BLaER1 treated with 17β-estradiol and CSF1 and Interleukin-3, amounts not matched to agents 10 nM and 100 nM (cell line): ENCODE data around the gene PCDHA2.
"Not testable (repeated sequence)": the region's sequence is repeated elsewhere in the genome, so short reads cannot be mapped to it uniquely, and the experiment has no call there.

ENCODE experiments used
- H3K27ac ChIP-seq, 11 experiments: shearing (Covaris generic); formaldehyde crosslinking; 2 replicates each; pipeline ENCODE4 v1.8.1; 2022
- H3K27me3 ChIP-seq, 11 experiments: shearing (Covaris generic); formaldehyde crosslinking; 2 replicates each; pipeline ENCODE4 v1.8.1; 2022
- H3K36me3 ChIP-seq, 11 experiments: shearing (Covaris generic); formaldehyde crosslinking; 2 replicates each; pipeline ENCODE4 v1.8.1; 2022
- H3K4me1 ChIP-seq, 10 experiments: shearing (Covaris generic); formaldehyde crosslinking; 2 replicates each; pipeline ENCODE4 v1.8.1; 2022
- H3K4me2 ChIP-seq, 11 experiments: shearing (Covaris generic); formaldehyde crosslinking; 2 replicates each; pipeline ENCODE4 v1.8.1; 2022
- H3K4me3 ChIP-seq, 10 experiments: shearing (Covaris generic); formaldehyde crosslinking; 2 replicates each; pipeline ENCODE4 v1.8.1; 2022
- H3K9ac ChIP-seq, 11 experiments: shearing (Covaris generic); formaldehyde crosslinking; 2 replicates each; pipeline ENCODE4 v1.8.1; 2022
- H3K9me3 ChIP-seq, 11 experiments: shearing (Covaris generic); formaldehyde crosslinking; replicated peaks in 1 of 11; 2 replicates each; pipeline ENCODE4 v1.8.1; 2022
- H4K20me1 ChIP-seq, 11 experiments: shearing (Covaris generic); formaldehyde crosslinking; 2 replicates each; pipeline ENCODE4 v1.8.1; 2022
- Cebpa-rat ChIP-seq, 11 experiments: shearing (Covaris generic); IDR thresholded peaks; 2 replicates each; pipeline ENCODE4 v1.8.1; 2022

Gene PCDHA2

DNA sequence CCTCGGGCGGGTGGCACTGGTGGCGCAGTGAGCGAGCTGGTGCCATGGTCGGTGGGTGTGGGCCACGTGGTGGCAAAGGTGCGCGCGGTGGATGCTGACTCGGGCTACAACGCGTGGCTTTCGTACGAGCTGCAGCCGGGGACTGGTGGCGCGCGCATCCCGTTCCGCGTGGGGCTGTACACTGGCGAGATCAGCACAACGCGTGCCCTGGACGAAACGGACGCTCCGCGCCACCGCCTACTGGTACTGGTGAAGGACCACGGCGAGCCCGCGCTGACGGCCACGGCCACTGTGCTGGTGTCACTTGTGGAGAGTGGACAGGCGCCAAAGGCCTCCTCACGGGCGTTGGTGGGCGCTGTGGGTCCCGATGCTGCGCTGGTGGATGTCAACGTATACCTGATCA is 14.2 kb downstream of the PCDHA2 start:
- Histone ChIP-seq H3K4me2 (no peak overlapping the region), H3K9ac (no peak overlapping the region), H3K27ac (no peak overlapping the region), H3K36me3 (no peaks in the 10 kb centered on the region), H4K20me1 (no peaks in the 10 kb centered on the region), H3K27me3 (no peaks in the 10 kb centered on the region), H3K4me3 (no peak overlapping the region), H3K4me1 (no peaks in the 10 kb centered on the region), H3K9me3 (peaks cover 34 to 76% (median 42%) of the 10 kb centered on the region in 11 experiments)
- no peak for TF ChIP-seq Cebpa-rat (IDR thresholded peaks at IDR 0.05)

DNA sequence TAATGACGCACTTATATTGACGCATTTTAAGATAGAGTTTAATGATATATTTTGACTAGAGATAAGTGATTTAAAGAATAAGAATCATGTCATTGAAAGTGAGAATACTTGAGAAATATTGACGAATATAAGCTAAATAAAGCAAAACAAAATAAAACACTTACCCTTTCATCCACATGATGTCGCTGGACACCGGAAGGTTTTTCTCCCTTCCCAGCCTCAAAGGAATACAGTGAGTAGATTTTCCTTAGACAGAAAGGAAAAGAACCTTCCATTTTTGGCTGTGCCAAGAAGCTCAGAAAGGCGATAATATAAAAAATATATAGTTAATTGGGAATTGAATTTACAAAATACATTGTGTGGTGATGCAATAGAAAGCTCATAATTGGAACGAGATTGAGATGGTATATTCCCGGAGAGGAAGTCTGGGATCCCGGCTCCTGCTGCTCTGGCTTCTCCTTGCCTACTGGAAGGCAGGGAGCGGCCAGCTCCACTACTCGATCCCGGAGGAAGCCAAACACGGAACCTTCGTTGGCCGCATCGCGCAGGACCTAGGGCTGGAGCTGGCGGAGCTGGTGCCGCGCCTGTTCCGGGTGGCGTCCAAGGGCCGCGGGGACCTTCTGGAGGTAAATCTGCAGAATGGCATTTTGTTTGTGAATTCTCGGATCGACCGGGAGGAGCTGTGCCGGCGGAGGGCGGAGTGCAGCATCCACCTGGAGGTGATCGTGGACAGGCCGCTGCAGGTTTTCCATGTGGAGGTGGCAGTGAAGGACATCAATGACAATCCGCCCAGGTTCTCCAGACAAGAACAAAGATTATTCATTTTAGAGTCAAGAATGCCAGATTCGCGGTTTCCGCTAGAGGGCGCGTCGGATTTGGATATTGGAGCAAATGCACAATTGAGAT is 27.0 kb downstream of the PCDHA2 start, which contains the start of gene PCDHA5:
PCDHA5 (plus strand) TSS at position 239 of the 906 bp plus-strand sequence.
- Histone ChIP-seq H3K4me1 (no peaks in the 10 kb centered on the region), H3K4me3 (no peak within 1 kb of the TSS; a peak in 1 of 20 replicates), H4K20me1 (no peaks in the 10 kb centered on the region), H3K9me3 (peaks cover 27 to 46% (median 32%) of the 10 kb centered on the region in 11 experiments), H3K9ac (no peak within 1 kb of the TSS), H3K27ac (no peak within 1 kb of the TSS), H3K27me3 (no peaks in the 10 kb centered on the region), H3K36me3 (no peaks in the 10 kb centered on the region), H3K4me2 (no peak within 1 kb of the TSS)
- TF ChIP-seq Cebpa-rat (IDR thresholded peaks at IDR 0.05) = no peak

- Histone ChIP-seq H3K4me1 (no peaks in the 10 kb centered on the region), H3K4me2 (no peak overlapping the region), H3K36me3 (no peaks in the 10 kb centered on the region), H3K27ac (no peak overlapping the region), H4K20me1 (no peaks in the 10 kb centered on the region), H3K9ac (no peak overlapping the region), H3K4me3 (no peak overlapping the region), H3K27me3 (no peaks in the 10 kb centered on the region), H3K9me3 (peaks cover 27 to 40% (median 32%) of the 10 kb centered on the region in 11 experiments)
- TF ChIP-seq Cebpa-rat (IDR thresholded peaks at IDR 0.05) = no peak
These were observed 27.6 kb downstream of the PCDHA2 start for GRCh38 chr5:140822281-140822629.

GRCh38 chr5:140822969-140823368 is 28.3 kb downstream of the PCDHA2 start:
- not testable (repeated sequence) for H3K36me3 ChIP-seq, H3K4me3 ChIP-seq, H3K27me3 ChIP-seq, H3K4me2 ChIP-seq, H3K27ac ChIP-seq, H3K4me1 ChIP-seq, H3K9ac ChIP-seq, H4K20me1 ChIP-seq
- H3K9me3 ChIP-seq = peaks cover 31 to 45% (median 36%) of the 10 kb centered on the region in 11 experiments

- H3K9me3 ChIP-seq = peaks cover 36 to 50% (median 41%) of the 10 kb centered on the region in 11 experiments
- no peak overlapping the region for H3K4me3 ChIP-seq
- H3K4me2 ChIP-seq = no peak overlapping the region
- no peaks in the 10 kb centered on the region for H3K4me1 ChIP-seq
- H3K27ac ChIP-seq = no peak overlapping the region
- no peak overlapping the region for H3K9ac ChIP-seq
- H4K20me1 ChIP-seq = no peaks in the 10 kb centered on the region
- no peak for TF ChIP-seq Cebpa-rat (IDR thresholded peaks at IDR 0.05)
- no peaks in the 10 kb centered on the region for H3K36me3 ChIP-seq
- no peaks in the 10 kb centered on the region for H3K27me3 ChIP-seq
These were observed 28.8 kb downstream of the PCDHA2 start for GRCh38 chr5:140823475-140823874.

DNA sequence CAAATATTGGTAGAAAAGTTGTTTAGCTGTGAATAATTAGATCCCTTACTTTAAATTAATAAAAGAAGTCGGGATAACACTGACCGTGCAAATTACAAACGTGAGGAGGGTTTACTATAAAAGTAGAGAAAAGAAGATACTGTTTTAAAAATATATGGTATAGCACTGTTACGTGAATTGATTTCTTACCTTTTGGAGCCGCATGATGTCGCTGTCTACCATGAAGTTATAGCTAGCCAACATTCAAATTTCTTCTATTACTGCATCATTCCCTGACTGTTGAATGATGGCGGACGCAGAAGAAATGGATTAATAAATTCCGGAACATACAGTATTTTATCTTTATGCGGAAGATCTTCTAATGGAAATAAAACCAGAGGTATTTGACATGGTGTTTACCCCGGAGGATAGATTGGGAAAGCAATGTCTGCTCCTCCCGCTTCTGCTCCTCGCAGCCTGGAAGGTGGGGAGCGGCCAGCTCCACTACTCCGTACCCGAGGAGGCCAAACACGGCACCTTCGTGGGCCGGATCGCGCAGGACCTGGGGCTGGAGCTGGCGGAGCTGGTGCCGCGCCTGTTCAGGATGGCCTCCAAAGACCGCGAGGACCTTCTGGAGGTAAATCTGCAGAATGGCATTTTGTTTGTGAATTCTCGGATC is 33.2 kb downstream of the PCDHA2 start, which contains the start of gene PCDHA6:
PCDHA6 (plus strand) TSS at position 257 of the 658 bp plus-strand sequence; CDS start at position 389, 132 bp downstream.
- Histone ChIP-seq H3K36me3 (no peaks in the 10 kb centered on the region), H4K20me1 (no peaks in the 10 kb centered on the region), H3K27me3 (no peaks in the 10 kb centered on the region), H3K4me1 (no peaks in the 10 kb centered on the region), H3K9me3 (peaks cover 37 to 54% (median 43%) of the 10 kb centered on the region in 11 experiments), H3K9ac (no peak within 1 kb of the TSS), H3K4me2 (no peak within 1 kb of the TSS), H3K27ac (no peak within 1 kb of the TSS), H3K4me3 (no peak within 1 kb of the TSS)
- TF ChIP-seq Cebpa-rat (IDR thresholded peaks at IDR 0.05) = no peak

DNA sequence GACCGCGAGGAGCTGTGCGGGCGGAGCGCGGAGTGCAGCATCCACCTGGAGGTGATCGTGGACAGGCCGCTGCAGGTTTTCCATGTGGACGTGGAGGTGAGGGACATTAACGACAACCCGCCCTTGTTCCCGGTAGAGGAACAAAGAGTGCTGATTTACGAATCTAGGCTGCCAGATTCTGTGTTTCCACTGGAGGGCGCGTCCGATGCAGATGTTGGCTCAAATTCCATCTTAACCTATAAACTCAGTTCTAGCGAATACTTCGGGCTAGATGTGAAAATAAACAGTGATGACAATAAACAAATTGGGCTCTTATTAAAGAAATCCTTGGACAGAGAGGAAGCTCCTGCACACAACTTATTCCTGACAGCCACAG is 33.7 kb downstream of the PCDHA2 start:
- H3K4me1 ChIP-seq = no peaks in the 10 kb centered on the region
- H3K4me3 ChIP-seq = no peak overlapping the region
- no peaks in the 10 kb centered on the region for H3K36me3 ChIP-seq
- H3K27ac ChIP-seq = no peak overlapping the region
- no peak for TF ChIP-seq Cebpa-rat (IDR thresholded peaks at IDR 0.05)
- no peaks in the 10 kb centered on the region for H3K27me3 ChIP-seq
- H4K20me1 ChIP-seq = no peaks in the 10 kb centered on the region
- H3K9me3 ChIP-seq = peaks cover 31 to 49% (median 38%) of the 10 kb centered on the region in 11 experiments
- no peak overlapping the region for H3K9ac ChIP-seq
- no peak overlapping the region for H3K4me2 ChIP-seq

GRCh38 chr5:140829511-140830501 is 35.2 kb downstream of the PCDHA2 start:
- not testable (repeated sequence) for H3K27me3 ChIP-seq, H4K20me1 ChIP-seq, H3K4me3 ChIP-seq, H3K36me3 ChIP-seq, H3K4me2 ChIP-seq, H3K27ac ChIP-seq, H3K4me1 ChIP-seq, H3K9ac ChIP-seq
- H3K9me3 ChIP-seq = peaks cover 29 to 43% (median 33%) of the 10 kb centered on the region in 11 experiments

DNA sequence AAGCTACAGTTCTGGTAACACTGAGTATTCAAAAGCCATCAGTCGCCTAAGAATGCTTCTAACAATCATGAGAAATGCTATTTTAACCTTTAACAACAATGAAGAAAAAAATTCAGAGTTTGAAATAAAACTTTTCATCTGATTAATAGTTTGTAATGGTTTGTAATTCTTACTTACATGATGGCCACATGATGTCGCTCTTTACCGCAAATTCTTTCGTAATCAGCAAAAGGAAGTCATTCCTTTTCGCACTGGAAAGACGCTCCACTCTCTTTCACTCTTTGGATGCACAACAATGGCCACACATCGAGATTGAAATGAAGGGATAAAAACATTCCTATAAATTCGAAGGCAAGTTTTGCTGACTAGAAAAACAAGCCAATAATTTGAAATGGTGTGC is 39.3 kb downstream of the PCDHA2 start, which contains the start of gene PCDHA7:
PCDHA7 (plus strand) TSS at position 277 of the 400 bp plus-strand sequence; CDS start at position 392, 115 bp downstream.
- Histone ChIP-seq H4K20me1 (no peaks in the 10 kb centered on the region), H3K4me1 (no peaks in the 10 kb centered on the region), H3K36me3 (no peaks in the 10 kb centered on the region), H3K27ac (no peak within 1 kb of the TSS), H3K27me3 (no peaks in the 10 kb centered on the region), H3K4me3 (no peak within 1 kb of the TSS), H3K4me2 (no peak within 1 kb of the TSS; a peak in 1 of 22 replicates), H3K9me3 (peaks cover 33 to 39% (median 36%) of the 10 kb centered on the region in 11 experiments), H3K9ac (no peak within 1 kb of the TSS)
- TF ChIP-seq Cebpa-rat (IDR thresholded peaks at IDR 0.05) = no peak

DNA sequence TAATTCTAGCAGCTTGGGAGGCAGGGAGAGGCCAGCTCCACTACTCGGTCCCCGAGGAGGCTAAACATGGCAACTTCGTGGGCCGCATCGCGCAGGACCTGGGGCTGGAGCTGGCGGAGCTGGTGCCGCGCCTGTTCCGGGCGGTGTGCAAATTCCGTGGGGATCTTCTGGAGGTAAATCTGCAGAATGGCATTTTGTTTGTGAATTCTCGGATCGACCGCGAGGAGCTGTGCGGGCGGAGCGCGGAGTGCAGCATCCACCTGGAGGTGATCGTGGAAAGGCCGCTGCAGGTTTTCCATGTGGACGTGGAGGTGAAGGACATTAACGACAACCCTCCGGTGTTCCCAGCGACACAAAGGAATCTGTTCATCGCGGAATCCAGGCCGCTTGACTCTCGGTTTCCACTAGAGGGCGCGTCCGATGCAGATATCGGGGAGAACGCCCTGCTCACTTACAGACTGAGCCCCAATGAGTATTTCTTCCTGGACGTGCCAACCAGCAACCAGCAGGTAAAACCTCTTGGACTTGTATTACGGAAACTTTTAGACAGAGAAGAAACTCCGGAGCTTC is 39.9 kb downstream of the PCDHA2 start:
- not testable (repeated sequence) for H3K4me1 ChIP-seq, H3K27me3 ChIP-seq, H3K9ac ChIP-seq, H3K27ac ChIP-seq, H3K36me3 ChIP-seq, H3K4me3 ChIP-seq, H3K4me2 ChIP-seq, H4K20me1 ChIP-seq
- H3K9me3 ChIP-seq = peaks cover 28 to 33% (median 31%) of the 10 kb centered on the region in 11 experiments
